Sigmoid colon (tissue), 4 donors: ENCODE data around the gene FOXK2.

Experiments used
- EP300 ChIP-seq, 4 donors: sonication (generic); formaldehyde crosslinking; IDR thresholded peaks; one replicate each; pipeline ENCODE4 v1.6.1; 2017; ENCODE audit warnings: antibody characterized with exemption in 4 of 4
- TF ChIP-seq, protein P1 (sequence below), 4 experiments: fragments of 450-650 bp in 3 of 4; fragments of 200-600 bp in 1 of 4; IDR thresholded peaks; one replicate each; pipeline ENCODE4 v1.5.1; 2016 to 2019; ENCODE audit warnings: antibody characterized with exemption in 4 of 4, mild to moderate bottlenecking in 3 of 4, moderate library complexity in 2 of 4

DNA sequence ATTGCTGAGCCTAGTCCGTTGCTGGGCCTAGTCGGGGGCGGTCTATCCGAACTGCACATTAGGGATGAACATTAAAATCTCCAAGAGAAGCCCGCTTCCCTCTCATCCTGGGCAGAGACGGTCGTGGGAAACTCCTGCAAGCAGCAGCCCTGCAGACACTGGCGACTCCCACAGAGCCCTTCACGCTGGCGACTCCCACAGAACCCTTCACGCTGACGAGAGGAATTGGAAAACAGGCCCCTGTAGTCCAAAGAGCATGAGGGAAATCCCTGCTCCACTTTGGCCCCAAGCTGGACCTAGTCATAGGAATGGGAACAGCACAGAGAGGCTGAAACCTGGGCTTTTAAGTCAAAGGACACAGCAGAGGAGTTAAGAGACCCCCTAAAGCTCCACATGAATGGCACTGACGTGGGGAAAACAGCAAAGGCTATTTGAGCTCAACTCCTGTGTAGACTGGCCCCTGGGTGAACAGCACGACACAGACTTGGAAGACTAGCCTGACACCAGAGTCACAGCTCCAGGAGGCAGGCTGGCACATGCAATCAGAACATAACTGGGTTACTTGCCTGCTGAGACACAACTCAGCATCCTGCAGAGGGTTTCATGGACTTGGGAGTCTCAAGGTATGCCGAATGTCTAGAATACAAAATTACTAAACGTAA is 86.5 kb downstream of the FOXK2 start:
- TF ChIP-seq, protein P1, sequence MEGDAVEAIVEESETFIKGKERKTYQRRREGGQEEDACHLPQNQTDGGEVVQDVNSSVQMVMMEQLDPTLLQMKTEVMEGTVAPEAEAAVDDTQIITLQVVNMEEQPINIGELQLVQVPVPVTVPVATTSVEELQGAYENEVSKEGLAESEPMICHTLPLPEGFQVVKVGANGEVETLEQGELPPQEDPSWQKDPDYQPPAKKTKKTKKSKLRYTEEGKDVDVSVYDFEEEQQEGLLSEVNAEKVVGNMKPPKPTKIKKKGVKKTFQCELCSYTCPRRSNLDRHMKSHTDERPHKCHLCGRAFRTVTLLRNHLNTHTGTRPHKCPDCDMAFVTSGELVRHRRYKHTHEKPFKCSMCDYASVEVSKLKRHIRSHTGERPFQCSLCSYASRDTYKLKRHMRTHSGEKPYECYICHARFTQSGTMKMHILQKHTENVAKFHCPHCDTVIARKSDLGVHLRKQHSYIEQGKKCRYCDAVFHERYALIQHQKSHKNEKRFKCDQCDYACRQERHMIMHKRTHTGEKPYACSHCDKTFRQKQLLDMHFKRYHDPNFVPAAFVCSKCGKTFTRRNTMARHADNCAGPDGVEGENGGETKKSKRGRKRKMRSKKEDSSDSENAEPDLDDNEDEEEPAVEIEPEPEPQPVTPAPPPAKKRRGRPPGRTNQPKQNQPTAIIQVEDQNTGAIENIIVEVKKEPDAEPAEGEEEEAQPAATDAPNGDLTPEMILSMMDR (IDR thresholded peaks at IDR 0.05) = no peak
- TF ChIP-seq EP300 (IDR thresholded peaks at IDR 0.05) = no peak
